GM21390 (cell line): ENCODE measurements around the gene BABAM1.

Experiments
- ATAC-seq: cut with Tn5 transposase; IDR thresholded peaks from one replicate; pipeline ENCODE4 v1.9.1; 2021; ENCODE audit not compliant: unreplicated experiment

Gene BABAM1

DNA sequence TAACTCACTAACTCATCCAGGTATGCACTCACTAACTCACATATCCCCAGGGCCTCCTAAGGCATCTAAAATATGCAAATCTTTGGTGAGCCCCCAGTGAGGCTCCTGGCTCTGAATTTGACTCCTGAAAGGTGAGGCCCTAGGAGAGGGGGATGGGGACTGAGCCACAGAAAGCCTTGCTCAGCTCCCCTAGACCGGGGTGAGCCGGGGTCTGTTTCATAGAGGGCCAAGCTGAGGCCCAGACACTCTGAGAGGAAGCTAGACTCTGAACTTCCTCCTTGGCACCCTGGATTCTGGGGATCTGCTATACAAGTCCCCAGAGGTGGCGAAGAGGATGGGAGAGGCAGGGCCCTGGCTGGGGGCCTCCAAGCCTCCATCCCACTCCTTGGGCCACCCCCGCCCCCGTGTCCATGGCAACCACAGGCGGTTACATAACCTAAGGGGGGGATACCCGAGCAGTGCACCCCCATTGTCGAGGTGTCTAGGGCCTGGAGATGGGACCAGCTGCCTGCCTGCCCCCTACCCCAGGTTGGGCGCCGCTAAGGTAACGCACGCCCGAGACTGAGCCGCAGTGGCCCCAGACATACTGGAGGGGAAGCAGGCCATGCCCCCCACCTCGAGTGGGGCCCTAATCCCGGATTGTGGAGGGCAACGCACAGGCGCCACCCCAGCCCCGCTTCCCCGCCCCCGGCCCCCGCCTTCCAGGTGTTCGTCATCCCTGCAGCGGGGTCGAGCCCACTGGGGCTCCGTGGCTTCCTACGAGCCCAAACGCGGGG lies 35.3 kb downstream of the BABAM1 start:
- no peak for ATAC-seq

GRCh38 chr19:17303167-17303939 lies 36.1 kb downstream of the BABAM1 start, which contains the start of gene ABHD8:
TSS of gene ABHD8 (minus strand) at chr19:17303425. CDS start at chr19:17301616, 1,809 bp downstream.
- ATAC-seq: peak; percentile 46

GRCh38 chr19:17303940-17304267 lies 36.7 kb downstream of the BABAM1 start:
- no peak for ATAC-seq

- ATAC-seq: no peak
Observed at GRCh38 chr19:17304386-17305215, 37.4 kb downstream of the BABAM1 start.

DNA sequence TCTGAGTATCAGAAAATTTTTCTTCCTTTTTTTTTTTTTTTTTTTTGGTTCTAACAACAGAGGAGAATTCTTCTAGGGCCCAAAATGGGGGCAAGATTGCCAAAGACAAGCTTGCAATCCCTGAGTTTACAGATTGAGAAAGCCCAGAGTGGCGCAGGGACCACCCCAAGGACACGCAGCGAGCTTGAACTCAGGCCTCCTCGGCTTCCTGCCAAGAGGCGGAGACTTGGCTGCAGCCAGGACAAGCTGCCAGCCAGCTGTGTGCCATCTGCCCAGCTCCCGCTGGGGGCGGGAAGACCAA lies 37.9 kb downstream of the BABAM1 start:
- no peak for ATAC-seq

GRCh38 chr19:17305517-17306284 lies 38.5 kb downstream of the BABAM1 start, which contains the start of gene MRPL34:
TSS of gene MRPL34 (plus strand) at chr19:17305872. CDS start at chr19:17305893, 21 bp downstream.
- ATAC-seq: peak; percentile 57

GRCh38 chr19:17306285-17306714 lies 39.1 kb downstream of the BABAM1 start:
- no peak for ATAC-seq

- no peak for ATAC-seq
Observed at GRCh38 chr19:17307876-17308377, 40.7 kb downstream of the BABAM1 start.

DNA sequence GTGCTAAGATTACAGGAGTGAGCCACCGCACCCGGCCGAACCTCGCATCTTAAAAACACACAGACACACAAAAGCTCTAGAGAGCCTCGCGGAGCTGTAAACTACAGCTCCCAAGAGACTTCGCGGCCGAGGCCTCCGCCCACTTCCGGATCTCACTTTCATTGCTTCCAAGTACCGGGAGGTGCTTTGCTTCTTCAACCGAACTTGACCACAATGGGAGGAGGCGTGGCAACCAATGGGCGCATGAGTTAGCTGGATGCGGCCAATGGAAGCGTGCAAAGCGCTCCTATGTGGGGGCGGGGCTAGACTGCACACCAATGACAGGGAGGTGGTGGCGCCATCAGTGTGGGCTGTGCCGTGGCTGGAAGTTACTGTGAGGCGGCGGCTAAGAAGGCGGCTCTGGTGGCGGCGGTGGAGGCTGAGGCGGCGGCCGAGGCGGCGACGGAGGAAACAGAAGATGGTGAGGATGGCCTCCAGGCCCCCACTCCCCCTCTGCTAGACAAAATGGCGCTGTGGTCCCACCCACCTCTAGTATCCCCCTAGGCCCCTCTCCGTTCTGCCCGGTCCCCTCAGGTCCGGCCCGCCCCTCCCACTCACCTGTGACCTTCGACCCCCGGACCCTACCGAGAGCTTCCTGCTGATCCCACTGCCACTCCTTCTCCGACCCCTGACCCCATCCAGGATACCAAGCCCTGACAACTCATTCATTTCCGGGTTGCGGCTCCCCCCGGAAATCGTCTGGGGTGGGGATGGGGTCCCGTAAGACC lies 42.1 kb downstream of the BABAM1 start, which contains the start of gene DDA1:
TSS of gene DDA1 (plus strand) at position 366 of the 767 bp plus-strand sequence. CDS start at position 458, 92 bp downstream.
- peak; percentile 43 for ATAC-seq

- no peak for ATAC-seq
Observed at GRCh38 chr19:17309965-17310461, 42.8 kb downstream of the BABAM1 start.

DNA sequence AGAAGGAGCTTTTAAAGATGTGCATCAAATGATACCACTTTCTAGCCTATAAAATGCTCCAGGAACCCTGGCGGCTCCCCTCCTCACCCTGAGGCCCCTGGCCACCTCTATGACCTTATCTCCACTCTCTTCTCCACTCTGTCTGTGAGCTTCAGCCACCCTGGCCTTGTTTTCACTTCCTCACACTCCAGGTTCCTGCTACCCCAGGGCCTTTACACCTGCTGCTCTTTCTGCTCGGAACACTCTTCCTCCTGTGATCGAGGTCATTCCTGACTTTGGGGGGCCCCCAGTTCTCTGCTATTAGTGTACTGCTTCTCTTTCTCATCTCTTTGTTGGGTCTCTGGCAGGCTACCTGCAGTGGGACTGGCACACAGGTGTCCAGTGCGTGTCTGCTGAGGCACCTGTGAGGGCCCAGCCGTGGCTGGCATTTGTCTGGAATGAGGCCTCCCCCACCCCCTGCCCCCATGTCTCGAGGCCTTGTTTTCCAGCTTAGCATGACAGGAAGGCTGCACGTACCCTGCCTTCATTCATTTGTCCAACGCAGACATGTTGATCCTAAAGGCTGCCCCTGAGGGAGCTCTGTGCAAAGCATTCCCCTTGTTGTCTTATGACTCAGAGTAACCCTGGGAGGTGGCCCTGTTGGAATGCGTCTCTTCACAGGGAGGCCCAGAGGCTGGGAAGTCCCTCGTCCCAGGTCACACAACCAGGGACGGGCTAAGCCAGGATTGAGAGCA lies 44.4 kb downstream of the BABAM1 start:
- ATAC-seq: no peak

GRCh38 chr19:17312189-17313113 lies 45.2 kb downstream of the BABAM1 start:
- no peak for ATAC-seq

- ATAC-seq: no peak
Observed at GRCh38 chr19:17314007-17314593, 46.9 kb downstream of the BABAM1 start.

GRCh38 chr19:17318966-17319365 lies 51.7 kb downstream of the BABAM1 start:
- no peak for ATAC-seq

GRCh38 chr19:17319473-17320238 lies 52.4 kb downstream of the BABAM1 start:
- ATAC-seq: no peak

GRCh38 chr19:17320435-17320834 lies 53.2 kb downstream of the BABAM1 start:
- ATAC-seq: no peak
